Neural cell (in vitro differentiated cells): ENCODE results near the gene SRCIN1.

Experiments
- MXI1 ChIP-seq: fragments of 450-650 bp; conservative IDR thresholded peaks from 2 replicates; pipeline ENCODE4 v1.6.1; 2014; ENCODE audit warnings: antibody characterized with exemption, mild to moderate bottlenecking; ENCODE audit not compliant: poor library complexity, severe bottlenecking
- TAF1 ChIP-seq: IDR thresholded peaks from 2 replicates; pipeline ENCODE4 v1.6.1; 2012; ENCODE audit warnings: low read depth
- TF ChIP-seq, protein P1 (sequence below): fragments of 450-650 bp; IDR thresholded peaks from 2 replicates; pipeline ENCODE4 v1.5.1; 2014; ENCODE audit warnings: antibody characterized with exemption, mild to moderate bottlenecking, moderate library complexity; ENCODE audit not compliant: poor library complexity, severe bottlenecking

DNA sequence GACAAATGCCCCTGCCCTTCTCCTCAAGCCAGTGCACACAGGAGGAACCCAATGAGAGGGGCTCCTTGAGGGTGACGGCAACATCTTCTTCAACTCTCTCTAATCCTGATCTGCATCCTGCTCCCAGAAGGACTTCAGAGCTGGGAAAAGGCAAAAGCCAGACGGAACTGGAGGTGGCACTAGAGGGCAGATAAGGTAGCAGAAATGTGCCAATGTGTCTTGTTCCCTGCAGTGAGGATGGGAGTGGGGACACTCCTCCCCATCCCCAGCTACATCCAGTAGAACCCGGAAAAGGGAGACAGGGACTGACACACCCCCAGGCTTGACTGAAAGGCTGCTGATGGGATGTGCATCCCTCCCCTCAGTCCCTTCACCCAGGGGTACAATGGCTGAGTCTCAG lies 28.5 kb downstream of the SRCIN1 start:
- TF ChIP-seq, protein P1, sequence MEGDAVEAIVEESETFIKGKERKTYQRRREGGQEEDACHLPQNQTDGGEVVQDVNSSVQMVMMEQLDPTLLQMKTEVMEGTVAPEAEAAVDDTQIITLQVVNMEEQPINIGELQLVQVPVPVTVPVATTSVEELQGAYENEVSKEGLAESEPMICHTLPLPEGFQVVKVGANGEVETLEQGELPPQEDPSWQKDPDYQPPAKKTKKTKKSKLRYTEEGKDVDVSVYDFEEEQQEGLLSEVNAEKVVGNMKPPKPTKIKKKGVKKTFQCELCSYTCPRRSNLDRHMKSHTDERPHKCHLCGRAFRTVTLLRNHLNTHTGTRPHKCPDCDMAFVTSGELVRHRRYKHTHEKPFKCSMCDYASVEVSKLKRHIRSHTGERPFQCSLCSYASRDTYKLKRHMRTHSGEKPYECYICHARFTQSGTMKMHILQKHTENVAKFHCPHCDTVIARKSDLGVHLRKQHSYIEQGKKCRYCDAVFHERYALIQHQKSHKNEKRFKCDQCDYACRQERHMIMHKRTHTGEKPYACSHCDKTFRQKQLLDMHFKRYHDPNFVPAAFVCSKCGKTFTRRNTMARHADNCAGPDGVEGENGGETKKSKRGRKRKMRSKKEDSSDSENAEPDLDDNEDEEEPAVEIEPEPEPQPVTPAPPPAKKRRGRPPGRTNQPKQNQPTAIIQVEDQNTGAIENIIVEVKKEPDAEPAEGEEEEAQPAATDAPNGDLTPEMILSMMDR, result no peak
- TF ChIP-seq TAF1, result no peak
- no peak for TF ChIP-seq MXI1
